GM21717 (cell line): ENCODE results near the gene TRIM38.
"Not testable (repeated sequence)": the region's sequence is repeated elsewhere in the genome, so short reads cannot be mapped to it uniquely, and the experiment has no call there.

Source experiments
- ATAC-seq: cut with Tn5 transposase; IDR thresholded peaks from one replicate; pipeline ENCODE4 v1.9.1; 2021; ENCODE audit warnings: mild to moderate bottlenecking, moderate library complexity; ENCODE audit not compliant: unreplicated experiment

TRIM38 gene

GRCh38 chr6:25942561-25943147 is 19.9 kb upstream of the TRIM38 start:
- no peak for ATAC-seq

GRCh38 chr6:25943887-25944286 is 18.7 kb upstream of the TRIM38 start:
- no peak for ATAC-seq

- peak; percentile 97 for ATAC-seq
Observed at GRCh38 chr6:25944688-25945574, 17.7 kb upstream of the TRIM38 start.

- not testable (repeated sequence) for ATAC-seq
Observed at GRCh38 chr6:25945738-25946137, 16.9 kb upstream of the TRIM38 start.

- ATAC-seq: no peak
Observed at GRCh38 chr6:25946631-25947030, 16.0 kb upstream of the TRIM38 start.

- ATAC-seq: not testable (repeated sequence)
Observed at GRCh38 chr6:25947492-25947891, 15.1 kb upstream of the TRIM38 start.

- ATAC-seq: no peak
Observed at GRCh38 chr6:25949695-25950094, 12.9 kb upstream of the TRIM38 start.

- ATAC-seq: no peak
Observed at GRCh38 chr6:25950297-25950696, 12.3 kb upstream of the TRIM38 start.

- no peak for ATAC-seq
Observed at GRCh38 chr6:25951296-25952032, 11.1 kb upstream of the TRIM38 start.

GRCh38 chr6:25952535-25952934 is 10.1 kb upstream of the TRIM38 start:
- ATAC-seq: no peak

GRCh38 chr6:25953733-25954132 is 8.9 kb upstream of the TRIM38 start:
- no peak for ATAC-seq

GRCh38 chr6:25954756-25955155 is 7.8 kb upstream of the TRIM38 start:
- ATAC-seq: no peak

GRCh38 chr6:25956226-25956625 is 6.4 kb upstream of the TRIM38 start:
- ATAC-seq: no peak

GRCh38 chr6:25958700-25959162 is 3.9 kb upstream of the TRIM38 start:
- ATAC-seq: no peak

- ATAC-seq: no peak
Observed at GRCh38 chr6:25959890-25960536, 2.6 kb upstream of the TRIM38 start.

GRCh38 chr6:25960734-25961133 is 1.9 kb upstream of the TRIM38 start:
- ATAC-seq: no peak

GRCh38 chr6:25961619-25962148 is 918 bp upstream of the TRIM38 start:
- ATAC-seq: no peak

- ATAC-seq: no peak
Observed at GRCh38 chr6:25963426-25964123, 973 bp downstream of the TRIM38 start.

- ATAC-seq: no peak
Observed at GRCh38 chr6:25965058-25965457, 2.5 kb downstream of the TRIM38 start.

GRCh38 chr6:25966711-25967110 is 4.1 kb downstream of the TRIM38 start:
- no peak for ATAC-seq
